GM12878 (cell line): ENCODE results near the gene SLC12A6. TPM values are rescaled to one million over a fixed set of nuclear protein-coding genes. Genes with fewer than 3 reads are reported as not detected.
A peak's percentile ranks its signal among the peaks of the same experiment; 100 is the strongest.

Experiments
- ATF3 ChIP-seq: IDR thresholded peaks from 2 replicates; pipeline ENCODE4 v1.6.1; 2011; ENCODE audit warnings: low read depth, mild to moderate bottlenecking, low read length, moderate library complexity, borderline replicate concordance; ENCODE audit errors: extremely low read depth
- BACH1 ChIP-seq: fragments of 450-650 bp; IDR thresholded peaks from 2 replicates; pipeline ENCODE4 v1.6.1; 2017; ENCODE audit warnings: mild to moderate bottlenecking, borderline replicate concordance
- CBFB ChIP-seq: IDR thresholded peaks from 2 replicates; pipeline ENCODE4 v1.6.1; 2016; ENCODE audit warnings: antibody characterized with exemption, low read depth
- CHD1 ChIP-seq: IDR thresholded peaks from 2 replicates; pipeline ENCODE4 v1.6.1; 2012; ENCODE audit warnings: low read depth, low read length, improper control_type of control experiment
- EZH2 ChIP-seq: IDR thresholded peaks from 2 replicates; pipeline ENCODE4 v1.6.1; 2012; ENCODE audit warnings: low read depth, mild to moderate bottlenecking, control low read depth, inconsistent platforms, low read length, borderline replicate concordance; ENCODE audit not compliant: control insufficient read depth
- GABPA ChIP-seq: IDR thresholded peaks from 2 replicates; pipeline ENCODE4 v1.6.1; 2014; ENCODE audit warnings: antibody characterized with exemption, low read depth, mild to moderate bottlenecking, inconsistent platforms
- HCFC1 ChIP-seq: fragments of 150-350 bp; IDR thresholded peaks from 2 replicates; pipeline ENCODE4 v1.6.1; 2014; ENCODE audit warnings: low read length
- HDGF ChIP-seq: fragments of 450-650 bp; IDR thresholded peaks from 2 replicates; pipeline ENCODE4 v1.6.1; 2016; ENCODE audit warnings: antibody characterized with exemption
- IKZF1 ChIP-seq: fragments of 450-650 bp; conservative IDR thresholded peaks from 2 replicates; pipeline ENCODE4 v1.6.1; 2017; ENCODE audit warnings: antibody characterized with exemption, mild to moderate bottlenecking
- MEF2B ChIP-seq: fragments of 450-650 bp; IDR thresholded peaks from 2 replicates; pipeline ENCODE4 v1.6.1; 2018; ENCODE audit warnings: mild to moderate bottlenecking, moderate library complexity; ENCODE audit not compliant: partially characterized antibody, poor library complexity, severe bottlenecking
- MXI1 ChIP-seq: fragments of 150-350 bp; IDR thresholded peaks from 2 replicates; pipeline ENCODE4 v1.6.1; 2011; ENCODE audit warnings: low read depth, mild to moderate bottlenecking, inconsistent platforms, low read length, improper control_type of control experiment
- MYB ChIP-seq: fragments of 150-350 bp; IDR thresholded peaks from 2 replicates; pipeline ENCODE4 v1.6.1; 2014; ENCODE audit warnings: mild to moderate bottlenecking, low read depth, low read length, borderline replicate concordance
- NFXL1 ChIP-seq: fragments of 450-650 bp; IDR thresholded peaks from 2 replicates; pipeline ENCODE4 v1.6.1; 2017; ENCODE audit warnings: antibody characterized with exemption, mild to moderate bottlenecking, borderline replicate concordance
- NFYA ChIP-seq: IDR thresholded peaks from 2 replicates; pipeline ENCODE4 v1.6.1; 2011; ENCODE audit warnings: low read depth, mild to moderate bottlenecking, low read length, improper control_type of control experiment, borderline replicate concordance
- NR2F1 ChIP-seq: fragments of 450-650 bp; conservative IDR thresholded peaks from 2 replicates; pipeline ENCODE4 v1.6.1; 2017; ENCODE audit warnings: mild to moderate bottlenecking
- PAX5 ChIP-seq: IDR thresholded peaks from 2 replicates; pipeline ENCODE4 v1.6.1; 2011; ENCODE audit warnings: low read depth, low read length, borderline replicate concordance
- PKNOX1 ChIP-seq: fragments of 450-650 bp; IDR thresholded peaks from 2 replicates; pipeline ENCODE4 v1.6.1; 2016; ENCODE audit warnings: mild to moderate bottlenecking
- POLR2AphosphoS5 ChIP-seq: IDR thresholded peaks from 2 replicates; pipeline ENCODE4 v1.6.1; 2011; ENCODE audit warnings: mild to moderate bottlenecking, low read length, inconsistent platforms
- POU2F2 ChIP-seq: IDR thresholded peaks from 3 replicates; pipeline ENCODE4 v1.6.1; 2011; ENCODE audit warnings: low read depth, mild to moderate bottlenecking, low read length, borderline replicate concordance
- RELB ChIP-seq: fragments of 450-650 bp; IDR thresholded peaks from 2 replicates; pipeline ENCODE4 v1.6.1; 2017; ENCODE audit warnings: low read depth, mild to moderate bottlenecking, moderate library complexity
- SKIL ChIP-seq: fragments of 450-650 bp; IDR thresholded peaks from 2 replicates; pipeline ENCODE4 v1.6.1; 2017; ENCODE audit warnings: mild to moderate bottlenecking, low read depth, inconsistent platforms; ENCODE audit not compliant: poor library complexity, severe bottlenecking
- SMAD1 ChIP-seq: fragments of 450-650 bp; IDR thresholded peaks from 2 replicates; pipeline ENCODE4 v1.6.1; 2018; ENCODE audit warnings: mild to moderate bottlenecking, low read depth; ENCODE audit not compliant: partially characterized antibody
- TBL1XR1 ChIP-seq: IDR thresholded peaks from 2 replicates; pipeline ENCODE4 v1.6.1; 2012; ENCODE audit warnings: low read depth, low read length, improper control_type of control experiment
- TCF7 ChIP-seq: IDR thresholded peaks from 2 replicates; pipeline ENCODE4 v1.6.1; 2014; ENCODE audit warnings: antibody characterized with exemption, borderline replicate concordance
- ZNF207 ChIP-seq: fragments of 450-650 bp; IDR thresholded peaks from 2 replicates; pipeline ENCODE4 v1.6.1; 2014; ENCODE audit warnings: antibody characterized with exemption, mild to moderate bottlenecking, borderline replicate concordance
- ZNF24 ChIP-seq: fragments of 450-650 bp; IDR thresholded peaks from 2 replicates; pipeline ENCODE4 v1.6.1; 2017; ENCODE audit warnings: antibody characterized with exemption, mild to moderate bottlenecking
- ZNF274 ChIP-seq: IDR thresholded peaks from one replicate; pipeline ENCODE4 v1.8.0; 2011; ENCODE audit not compliant: insufficient read length, insufficient read depth
- polyA plus RNA-seq, 11 experiments: library from polyadenylated mRNA; depleted of rRNA in 4 of 11; unstranded in 6 of 11; stranded (reverse) in 5 of 11; fragments of >200 nt; fragmentation: Nextera tagmentation in 4 of 11; fragmentation: Illumina TruSeq in 1 of 11; extraction: Ambion mirVana in 4 of 11; extraction: Trizol in 1 of 11; gene quantifications; 1 replicate in 1 of 11; 2 replicates in 10 of 11; pipeline versions ENCODE4 v1.2.1 to v1.2.3, GENCODE V29; 2011 to 2016; ENCODE audit warnings: inconsistent platforms in 2 of 11, missing spikeins in 2 of 11, low read depth in 1 of 11
- total RNA-seq, 4 experiments: library from RNA; depleted of rRNA in 3 of 4; stranded (reverse); fragments of >200 nt in 3 of 4; fragmentation: Illumina TruSeq in 1 of 4; extraction: Trizol in 1 of 4; gene quantifications; 2 replicates each; pipeline versions ENCODE4 v1.2.1 to v1.2.3, GENCODE V29; 2013 to 2021

Gene SLC12A6
- total and polyA plus RNA-seq, 10 of the 15 experiments (the other 5 are each of a cell fraction or from before 2014, with no cell fraction given), result 4.7 to 94.4 (median 34.2) TPM

GRCh38 chr15:34337557-34338306 is at the start of gene SLC12A6 (continued):
- no peak for TF ChIP-seq SKIL
- peak; percentile 88 for TF ChIP-seq HCFC1
- no peak for TF ChIP-seq NFYA
- no peak for TF ChIP-seq CHD1
- peak; percentile 92 for TF ChIP-seq IKZF1
- 0 out of 2 replicates have a peak, but pooled peaks have one; percentile 31 for TF ChIP-seq PAX5
- no peak for TF ChIP-seq POU2F2
- TF ChIP-seq RELB, result no peak
- TF ChIP-seq PKNOX1, result no peak
- TF ChIP-seq TCF7, result no peak
- TF ChIP-seq GABPA, result no peak
- TF ChIP-seq NR2F1, result peak; percentile 74; the same call in 1 of the 2 replicates
- TF ChIP-seq EZH2, result no peak
- peak; percentile 74; the same call in 1 of the 2 replicates for TF ChIP-seq ZNF207
- peak; percentile 94 for TF ChIP-seq BACH1
- TF ChIP-seq MEF2B, result no peak
- peak; percentile 67; the same call in 1 of the 2 replicates for TF ChIP-seq ZNF24
- no peak for TF ChIP-seq CBFB
- TF ChIP-seq MXI1, result peak; percentile 84
- no peak for TF ChIP-seq SMAD1
- TF ChIP-seq TBL1XR1, result no peak
- TF ChIP-seq HDGF, result no peak
- peak; percentile 72 for TF ChIP-seq POLR2AphosphoS5
- no peak for TF ChIP-seq NFXL1
- no peak for TF ChIP-seq MYB
- no peak for TF ChIP-seq ZNF274
- TF ChIP-seq ATF3, result no peak
